Natural killer cell (primary cell): ENCODE data around the gene EPS15. TPM values are rescaled to one million over a fixed set of nuclear protein-coding genes. Genes with fewer than 3 reads are reported as not detected.

Source experiments
- ATAC-seq, 3 donors: fragments of 150-1000 bp in 2 of 3; fragments of 200-7000 bp in 1 of 3; cut with Tn5 transposase; 1 replicate in 1 of 3; 2 replicates in 2 of 3; pipeline ENCODE4 v1.10.0; 2021; ENCODE audit warnings: mild to moderate bottlenecking in 2 of 3, moderate library complexity in 2 of 3
- DNase-seq, 2 donors: peaks; one replicate each; pipeline versions ENCODE4 v3.0.0 to v3.0.0-alpha.2; 2013 to 2021; ENCODE audit warnings: mixed read lengths in 1 of 2
- H3K27ac ChIP-seq: one replicate; pipeline ENCODE4 v1.5.1; 2013; ENCODE audit warnings: mild to moderate bottlenecking, low read length
- H3K27me3 ChIP-seq: one replicate; pipeline ENCODE4 v1.6.1; 2013; ENCODE audit warnings: low read length; ENCODE audit not compliant: control insufficient read depth, insufficient read depth
- H3K36me3 ChIP-seq: one replicate; pipeline ENCODE4 v1.6.1; 2013; ENCODE audit warnings: low read length; ENCODE audit not compliant: control insufficient read depth, insufficient read depth
- H3K4me1 ChIP-seq: one replicate; pipeline ENCODE4 v1.6.1; 2013; ENCODE audit warnings: low read length; ENCODE audit not compliant: control insufficient read depth, insufficient read depth
- H3K4me3 ChIP-seq: one replicate; pipeline ENCODE4 v1.5.1; 2013; ENCODE audit warnings: low read length
- H3K9me3 ChIP-seq: one replicate; pipeline ENCODE4 v1.6.1; 2013; ENCODE audit warnings: low read length; ENCODE audit not compliant: control insufficient read depth, insufficient read depth
- H3K27ac Mint-ChIP-seq, 2 donors: one replicate each; pipeline ENCODE4 v1.8.0; 2022; ENCODE audit warnings: mild to moderate bottlenecking in 2 of 2, mixed read lengths in 2 of 2, moderate library complexity in 1 of 2
- H3K27me3 Mint-ChIP-seq, 2 donors: one replicate each; pipeline ENCODE4 v1.8.0; 2022; ENCODE audit warnings: low read depth in 2 of 2, mixed read lengths in 2 of 2
- H3K36me3 Mint-ChIP-seq: one replicate; pipeline ENCODE4 v1.8.0; 2022; ENCODE audit warnings: mixed read lengths
- H3K4me1 Mint-ChIP-seq, 2 donors: one replicate each; pipeline ENCODE4 v1.8.0; 2022; ENCODE audit warnings: mixed read lengths in 2 of 2
- H3K4me3 Mint-ChIP-seq: one replicate; pipeline ENCODE4 v1.8.0; 2022; ENCODE audit warnings: mild to moderate bottlenecking, moderate library complexity, mixed read lengths
- H3K9me3 Mint-ChIP-seq, 2 donors: one replicate each; pipeline ENCODE4 v1.8.0; 2022; ENCODE audit warnings: mixed read lengths in 2 of 2
- WGBS: methylation state at CpG from one replicate; pipeline ENCODE4 v1.1.7; 2013; ENCODE audit warnings: missing lambda C conversion rate; ENCODE audit not compliant: insufficient coverage; 5-methylcytosine and 5-hydroxymethylcytosine counted together
- intact Hi-C: fragments of 100-400 bp; cut with micrococcal nuclease; formaldehyde crosslinking; loops from one replicate; pipeline ENCODE4 v1.14.2; 2022
- total RNA-seq, 4 donors: library from RNA; stranded (reverse); fragments of 120-200 nt in 1 of 4; gene quantifications; one replicate each; pipeline versions ENCODE4 v1.2.3 to v1.2.4, GENCODE V29; 2013 to 2022
- TF ChIP-seq, protein P1 (sequence below): fragments of 200-600 bp; IDR thresholded peaks from one replicate; pipeline ENCODE4 v1.8.0; 2022; ENCODE audit warnings: antibody characterized with exemption

EPS15 gene
- total RNA-seq, 3 donors from 2014 or later (not counting 1 experiment from before 2014, with no cell fraction given): 92.7 to 127 (median 93.5) TPM

DNA sequence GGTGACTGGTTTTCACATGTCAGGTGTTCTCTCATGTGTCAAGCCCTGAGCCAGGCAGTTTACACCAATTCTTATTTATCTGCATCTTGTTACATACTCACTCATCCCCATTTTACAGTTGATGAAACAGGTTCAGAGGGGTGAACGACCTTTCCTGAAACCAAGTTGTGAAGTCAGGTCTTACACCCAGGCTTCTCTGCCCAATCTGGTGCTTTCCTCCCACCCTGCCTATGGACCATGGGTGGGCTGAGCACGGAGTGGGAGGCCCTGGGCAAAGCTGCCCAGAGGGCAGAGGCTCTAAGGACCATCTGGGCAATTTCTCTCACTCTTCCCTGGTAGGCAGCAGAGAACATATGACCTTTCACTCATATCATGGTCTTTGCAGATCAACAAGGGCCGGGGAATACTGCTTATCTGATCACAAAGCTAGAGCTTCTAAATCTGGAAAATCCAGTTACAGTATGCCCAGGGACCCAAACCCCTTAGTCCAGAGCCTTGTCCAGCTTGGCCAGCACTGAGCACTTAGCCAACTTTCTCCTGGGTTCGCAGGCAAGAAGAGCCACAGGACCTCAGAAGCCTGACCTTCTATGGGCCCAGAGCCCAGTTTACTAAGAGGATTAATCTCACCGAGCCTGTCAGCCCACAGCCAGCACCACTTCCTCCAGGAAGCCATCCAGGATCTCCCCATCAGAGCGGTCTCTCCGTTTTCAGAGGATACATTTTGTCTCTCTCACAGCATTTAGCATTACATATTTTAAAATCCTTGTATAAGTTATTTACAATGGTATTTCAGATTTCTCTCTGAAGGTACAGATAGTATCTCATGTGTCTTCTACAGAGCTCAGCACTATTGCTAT is 172.8 kb downstream of the EPS15 start:
- DNase-seq (no peak), ATAC-seq (no peak)
- 67% methylated on average over 7 of the region's 7 CpGs for WGBS
- Mint-ChIP-seq H3K27me3 (peaks cover 30 to 44% of the 10 kb centered on the region in 2 donors), H3K9me3 (no peaks in the 10 kb centered on the region), H3K4me3 (no peak overlapping the region), H3K36me3 (no peaks in the 10 kb centered on the region), H3K27ac (no peak overlapping the region), H3K4me1 (peaks cover 0 to under 1% of the 10 kb centered on the region in 2 donors)
- peaks cover 8% of the 10 kb centered on the region for H3K4me1 ChIP-seq
- H3K36me3 ChIP-seq: no peaks in the 10 kb centered on the region
- peaks cover 24% of the 10 kb centered on the region for H3K27me3 ChIP-seq
- no peak overlapping the region for H3K27ac ChIP-seq
- H3K4me3 ChIP-seq: no peak overlapping the region
- H3K9me3 ChIP-seq: no peaks in the 10 kb centered on the region
- TF ChIP-seq, protein P1, sequence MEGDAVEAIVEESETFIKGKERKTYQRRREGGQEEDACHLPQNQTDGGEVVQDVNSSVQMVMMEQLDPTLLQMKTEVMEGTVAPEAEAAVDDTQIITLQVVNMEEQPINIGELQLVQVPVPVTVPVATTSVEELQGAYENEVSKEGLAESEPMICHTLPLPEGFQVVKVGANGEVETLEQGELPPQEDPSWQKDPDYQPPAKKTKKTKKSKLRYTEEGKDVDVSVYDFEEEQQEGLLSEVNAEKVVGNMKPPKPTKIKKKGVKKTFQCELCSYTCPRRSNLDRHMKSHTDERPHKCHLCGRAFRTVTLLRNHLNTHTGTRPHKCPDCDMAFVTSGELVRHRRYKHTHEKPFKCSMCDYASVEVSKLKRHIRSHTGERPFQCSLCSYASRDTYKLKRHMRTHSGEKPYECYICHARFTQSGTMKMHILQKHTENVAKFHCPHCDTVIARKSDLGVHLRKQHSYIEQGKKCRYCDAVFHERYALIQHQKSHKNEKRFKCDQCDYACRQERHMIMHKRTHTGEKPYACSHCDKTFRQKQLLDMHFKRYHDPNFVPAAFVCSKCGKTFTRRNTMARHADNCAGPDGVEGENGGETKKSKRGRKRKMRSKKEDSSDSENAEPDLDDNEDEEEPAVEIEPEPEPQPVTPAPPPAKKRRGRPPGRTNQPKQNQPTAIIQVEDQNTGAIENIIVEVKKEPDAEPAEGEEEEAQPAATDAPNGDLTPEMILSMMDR: no peak
- intact Hi-C loops: no loop called here

DNA sequence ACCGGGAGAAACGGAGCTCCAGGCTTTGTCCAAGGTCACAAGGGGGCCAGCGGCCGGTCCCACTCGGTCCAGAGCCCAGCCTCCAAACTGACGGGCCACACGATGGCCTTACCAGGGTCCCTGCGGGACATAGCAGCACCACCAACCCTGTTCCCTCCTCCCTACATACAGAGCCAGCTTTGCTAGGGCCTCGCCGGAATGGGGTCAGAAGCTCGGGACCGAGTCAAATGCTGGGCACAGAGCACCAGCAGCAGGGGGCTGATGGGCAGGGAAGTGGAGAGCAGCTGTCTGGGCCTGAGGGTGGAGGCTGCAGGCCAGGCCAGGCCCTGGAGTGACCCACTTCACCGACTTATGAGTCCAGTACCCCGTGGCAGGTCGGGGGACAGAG is 173.8 kb downstream of the EPS15 start:
- intact Hi-C loops: no loop called here
- no peak overlapping the region for H3K4me3 ChIP-seq
- 69% methylated on average over 15 of the region's 15 CpGs for WGBS

DNA sequence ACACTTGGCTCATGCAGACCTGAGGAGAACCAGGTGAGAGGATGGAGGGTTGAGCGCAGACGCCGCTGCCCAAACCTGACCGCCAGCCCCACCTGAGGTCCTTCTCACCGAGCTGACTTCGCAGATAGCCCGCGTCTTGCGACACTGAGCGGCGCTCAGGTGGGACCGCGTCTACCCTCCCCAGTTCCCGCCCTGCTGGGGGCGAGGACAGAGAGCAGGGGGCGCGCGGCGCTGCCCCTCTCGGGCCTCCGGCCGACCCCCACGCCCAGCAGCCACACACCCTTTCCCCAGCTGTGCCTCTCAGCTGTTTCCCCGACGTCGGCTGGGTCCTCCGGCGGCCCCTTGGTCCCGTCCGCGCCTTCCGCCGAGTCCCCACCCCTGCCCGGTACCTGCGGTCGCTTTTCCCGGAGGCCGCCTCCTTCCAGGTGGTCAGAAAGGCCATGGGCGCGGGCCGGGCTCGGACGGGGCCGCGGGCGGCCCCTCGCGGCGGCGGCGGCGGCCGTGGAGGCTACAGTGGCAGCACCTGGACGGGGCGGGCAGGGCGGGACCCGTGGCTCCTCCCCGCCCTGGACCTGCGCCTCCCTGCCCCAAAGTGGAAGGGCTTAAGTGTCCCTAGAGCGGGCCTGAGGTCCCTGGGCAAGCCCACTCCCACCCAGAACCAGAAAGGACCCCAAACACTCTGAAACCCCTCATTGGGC is 174.3 kb downstream of the EPS15 start:
- H3K36me3 Mint-ChIP-seq: no peaks in the 10 kb centered on the region
- Histone ChIP-seq H3K27ac (no peak overlapping the region), H3K36me3 (no peaks in the 10 kb centered on the region), H3K9me3 (no peaks in the 10 kb centered on the region), H3K27me3 (peaks cover 24% of the 10 kb centered on the region), H3K4me1 (peaks cover 8% of the 10 kb centered on the region), H3K4me3 (no peak overlapping the region)
- H3K4me3 Mint-ChIP-seq: no peak overlapping the region
- no peak overlapping the region for H3K27ac Mint-ChIP-seq
- 7% methylated on average over 60 of the region's 60 CpGs for WGBS
- DNase-seq (no peak), ATAC-seq (peak in 1 of 3 donors; percentile 48)
- no peaks in the 10 kb centered on the region for H3K4me1 Mint-ChIP-seq
- peaks cover 30 to 44% of the 10 kb centered on the region in 2 donors for H3K27me3 Mint-ChIP-seq
- intact Hi-C loops: no loop called here
- TF ChIP-seq, protein P1: no peak
- no peaks in the 10 kb centered on the region for H3K9me3 Mint-ChIP-seq

More for the DNA sequence above, 173.8 kb downstream of the EPS15 start:
- TF ChIP-seq, protein P1: no peak
- no peak overlapping the region for H3K27ac ChIP-seq
- Mint-ChIP-seq H3K4me1 (no peaks in the 10 kb centered on the region), H3K27me3 (peaks cover 30 to 44% of the 10 kb centered on the region in 2 donors), H3K9me3 (no peaks in the 10 kb centered on the region), H3K4me3 (no peak overlapping the region), H3K27ac (no peak overlapping the region), H3K36me3 (no peaks in the 10 kb centered on the region)
- peaks cover 8% of the 10 kb centered on the region for H3K4me1 ChIP-seq
- no peaks in the 10 kb centered on the region for H3K9me3 ChIP-seq
- H3K36me3 ChIP-seq: no peaks in the 10 kb centered on the region
- DNase-seq: no peak
- H3K27me3 ChIP-seq: peaks cover 24% of the 10 kb centered on the region
- ATAC-seq: no peak
